DOHH2 (cell line): ENCODE results near the gene OLFML1.

Experiments used
- CTCF ChIP-seq: fragments of 200-600 bp; sonication (generic); IDR thresholded peaks from one replicate; pipeline ENCODE4 v1.5.1; 2014; ENCODE audit warnings: antibody characterized with exemption, mild to moderate bottlenecking, low read depth, low read length; ENCODE audit not compliant: poor library complexity, severe bottlenecking
- EZH2phosphoT487 ChIP-seq: fragments of 200-600 bp; sonication (generic); IDR thresholded peaks from 2 replicates; pipeline ENCODE4 v1.6.1; 2017; ENCODE audit warnings: borderline replicate concordance, mild to moderate bottlenecking, antibody characterized with exemption, low read length, moderate library complexity, mixed read lengths

DNA sequence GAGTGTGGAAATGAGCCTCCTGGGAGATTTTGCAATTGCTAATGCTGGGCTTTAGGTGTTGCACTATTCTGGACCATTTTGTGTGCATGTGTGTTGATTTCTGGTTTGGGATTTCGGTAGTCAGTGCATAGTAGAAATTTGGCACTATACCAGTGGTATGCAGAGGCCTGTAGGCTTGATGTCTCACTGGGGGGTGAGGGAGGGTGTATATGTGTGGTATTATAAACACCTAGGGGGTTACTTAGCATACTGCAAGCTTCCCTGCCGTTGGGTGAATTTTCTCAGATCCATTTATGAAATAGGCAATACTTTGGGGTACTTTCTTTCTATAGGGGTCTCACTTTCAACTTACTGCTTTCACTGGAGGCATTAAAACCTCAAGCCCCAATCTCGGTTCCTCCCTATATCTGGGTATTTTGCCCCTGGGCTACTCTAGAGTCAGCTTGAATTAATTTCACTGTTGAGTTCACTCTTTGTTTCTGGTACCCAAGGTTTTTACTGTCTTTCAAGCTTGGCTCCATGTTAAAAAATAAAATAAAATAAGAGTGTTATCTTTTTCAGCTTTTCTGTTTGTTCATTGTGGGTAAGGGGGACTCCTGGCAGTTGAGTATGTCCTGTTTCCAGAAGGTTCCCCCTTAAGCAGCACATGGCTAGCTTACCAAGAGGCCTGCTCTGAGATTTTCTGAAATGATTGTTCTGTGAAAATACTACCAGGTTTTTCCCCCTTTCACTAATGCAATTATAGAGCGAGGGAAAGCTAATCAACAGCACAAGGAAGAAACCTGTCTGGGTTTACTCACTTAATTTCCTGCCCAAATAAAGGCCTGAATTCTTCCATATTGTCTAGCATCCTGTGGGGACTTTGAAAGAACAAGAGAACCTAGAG, 74.3 kb downstream of the OLFML1 start:
- no peak for TF ChIP-seq CTCF
- TF ChIP-seq EZH2phosphoT487: no peak
